Heart left ventricle (tissue), 13 donors: ENCODE measurements around the gene RSPH6A.

Source experiments
- POLR2A ChIP-seq, 2 donors: fragments of 450-650 bp; IDR thresholded peaks; one replicate each; pipeline ENCODE4 v1.6.1; 2017; ENCODE audit warnings: antibody characterized with exemption in 2 of 2, mild to moderate bottlenecking in 2 of 2, moderate library complexity in 2 of 2
- TF ChIP-seq, protein P1 (sequence below), 12 donors: fragments of 200-600 bp; sonication (generic) in 4 of 12; IDR thresholded peaks; one replicate each; pipeline versions ENCODE4 v1.5.0 to v1.8.0; 2018 to 2022; ENCODE audit warnings: antibody characterized with exemption in 12 of 12, mild to moderate bottlenecking in 5 of 12
- donor health status: ischemic (EF 13 %, LVEDD 7.1; RV severe dilation, severe dysfunction).
- donor health status: DM: no; HTN: yes; CAD: no.
- donor health status: DM: no; HTN: no; CAD: no.
- donor health status: ischemic (EF 25% LVEDD 6.9; RV normal size, moderate dysfunction).
- donor health status: ischemic (EF 25% LVEDD 5.7; RV mildly dilated, moderate dysfunction).
- donor health status: ischemic (EF 35%, LVEDD 5.7; RV mildly dilated, moderate dysfunction).
- donor health status: nonischemic (EF 11% LVEDD 7.7; RV severe dilation, severe dysfunction).
- donor health status: DM: yes; HTN: yes; CAD: no.
- donor health status: PGD.
- donor health status: ischemic (EF 29% LVEDD 5.4; RV normal size, mild dysfunction).
- donor health status: nonischemic (EF 23%, LVEDD 6.1; RV moderate dilation, normal function).

DNA sequence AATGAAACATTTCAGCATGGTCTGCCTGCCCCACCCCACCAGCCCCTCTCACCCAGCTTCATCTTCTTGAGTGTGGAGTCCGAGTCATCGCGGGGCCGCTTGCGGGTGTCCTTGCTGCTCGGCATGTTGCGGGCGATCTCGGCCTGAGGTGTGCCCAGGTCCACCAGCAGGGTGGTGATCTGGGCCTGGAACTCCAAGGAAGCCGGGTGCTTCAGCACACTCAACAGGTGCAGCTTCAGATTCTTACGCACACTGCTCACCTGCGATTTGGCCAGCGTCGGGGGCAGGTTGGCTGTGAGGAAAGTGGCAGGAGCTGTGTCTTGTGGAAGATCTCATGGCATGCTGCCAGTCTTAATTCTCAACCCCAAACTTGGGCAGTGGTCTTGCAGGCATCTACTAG, 27.1 kb upstream of the RSPH6A start:
- no peak for TF ChIP-seq POLR2A (IDR thresholded peaks at IDR 0.05)
- TF ChIP-seq, protein P1, sequence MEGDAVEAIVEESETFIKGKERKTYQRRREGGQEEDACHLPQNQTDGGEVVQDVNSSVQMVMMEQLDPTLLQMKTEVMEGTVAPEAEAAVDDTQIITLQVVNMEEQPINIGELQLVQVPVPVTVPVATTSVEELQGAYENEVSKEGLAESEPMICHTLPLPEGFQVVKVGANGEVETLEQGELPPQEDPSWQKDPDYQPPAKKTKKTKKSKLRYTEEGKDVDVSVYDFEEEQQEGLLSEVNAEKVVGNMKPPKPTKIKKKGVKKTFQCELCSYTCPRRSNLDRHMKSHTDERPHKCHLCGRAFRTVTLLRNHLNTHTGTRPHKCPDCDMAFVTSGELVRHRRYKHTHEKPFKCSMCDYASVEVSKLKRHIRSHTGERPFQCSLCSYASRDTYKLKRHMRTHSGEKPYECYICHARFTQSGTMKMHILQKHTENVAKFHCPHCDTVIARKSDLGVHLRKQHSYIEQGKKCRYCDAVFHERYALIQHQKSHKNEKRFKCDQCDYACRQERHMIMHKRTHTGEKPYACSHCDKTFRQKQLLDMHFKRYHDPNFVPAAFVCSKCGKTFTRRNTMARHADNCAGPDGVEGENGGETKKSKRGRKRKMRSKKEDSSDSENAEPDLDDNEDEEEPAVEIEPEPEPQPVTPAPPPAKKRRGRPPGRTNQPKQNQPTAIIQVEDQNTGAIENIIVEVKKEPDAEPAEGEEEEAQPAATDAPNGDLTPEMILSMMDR (IDR thresholded peaks at IDR 0.05) = no peak
